HG03460 (cell line): ENCODE results near the gene C11orf58.

Experiments
- ATAC-seq: cut with Tn5 transposase; IDR thresholded peaks from one replicate; pipeline ENCODE4 v1.9.1; 2021; ENCODE audit not compliant: unreplicated experiment

The C11orf58 gene

DNA sequence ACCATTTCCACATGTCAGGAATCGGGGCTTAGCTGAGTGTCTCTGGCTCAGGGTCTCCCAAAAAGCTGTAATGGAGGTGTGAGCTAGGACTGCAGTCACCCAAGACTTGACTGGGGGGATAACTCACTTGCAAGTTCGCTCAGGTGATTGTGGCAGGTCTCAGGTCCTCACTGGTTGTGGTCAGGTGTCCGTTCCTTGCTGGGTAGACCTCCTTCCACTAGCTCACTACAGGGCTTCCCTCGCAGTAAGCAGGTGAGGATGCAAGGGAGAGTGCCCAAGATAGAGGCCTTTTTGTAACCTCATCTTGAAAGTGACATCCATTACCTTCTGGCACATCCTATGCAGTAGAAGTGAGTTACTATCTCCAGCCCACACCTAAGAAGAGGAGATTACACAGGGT lies 29.5 kb downstream of the C11orf58 start:
- ATAC-seq, result no peak

DNA sequence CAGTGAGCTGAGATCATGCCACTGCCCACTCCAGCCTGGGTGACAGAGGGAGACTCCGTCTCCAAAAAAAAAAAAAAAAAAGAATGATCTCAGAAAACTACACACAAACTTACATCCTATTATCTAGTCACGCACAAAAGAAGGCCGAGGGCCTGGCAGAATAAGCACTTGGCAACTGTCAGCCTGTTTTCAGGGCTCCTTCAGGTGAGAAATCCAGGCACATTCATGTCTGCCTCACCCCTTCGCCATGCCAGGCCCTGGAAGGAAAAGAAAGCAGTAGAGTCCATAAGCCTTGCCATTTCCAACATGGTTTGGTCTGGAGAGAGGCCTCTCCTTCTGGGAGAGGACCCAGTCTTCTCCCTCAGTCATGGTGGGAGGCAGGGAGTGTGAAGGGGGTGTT lies 30.9 kb downstream of the C11orf58 start:
- ATAC-seq, result no peak

DNA sequence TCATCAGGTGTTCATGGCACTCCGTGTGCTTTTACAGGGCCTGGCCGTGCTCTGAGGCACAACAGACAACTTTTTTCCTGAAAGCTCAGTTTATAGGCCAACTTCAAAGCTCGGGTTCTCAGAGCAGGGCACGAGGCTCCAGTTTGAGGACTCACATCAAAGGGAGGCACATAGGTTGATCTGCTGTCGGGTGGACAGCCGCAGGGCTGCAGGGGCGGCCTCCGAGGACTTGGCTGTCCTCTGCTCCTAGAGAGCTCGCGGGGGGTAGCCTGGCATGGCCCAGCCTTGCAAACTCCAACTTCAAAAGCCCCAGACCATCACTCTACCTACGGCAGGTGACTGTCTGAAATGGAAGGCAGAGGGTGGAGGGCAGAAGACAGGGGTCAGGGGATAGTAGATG lies 31.6 kb downstream of the C11orf58 start:
- no peak for ATAC-seq

DNA sequence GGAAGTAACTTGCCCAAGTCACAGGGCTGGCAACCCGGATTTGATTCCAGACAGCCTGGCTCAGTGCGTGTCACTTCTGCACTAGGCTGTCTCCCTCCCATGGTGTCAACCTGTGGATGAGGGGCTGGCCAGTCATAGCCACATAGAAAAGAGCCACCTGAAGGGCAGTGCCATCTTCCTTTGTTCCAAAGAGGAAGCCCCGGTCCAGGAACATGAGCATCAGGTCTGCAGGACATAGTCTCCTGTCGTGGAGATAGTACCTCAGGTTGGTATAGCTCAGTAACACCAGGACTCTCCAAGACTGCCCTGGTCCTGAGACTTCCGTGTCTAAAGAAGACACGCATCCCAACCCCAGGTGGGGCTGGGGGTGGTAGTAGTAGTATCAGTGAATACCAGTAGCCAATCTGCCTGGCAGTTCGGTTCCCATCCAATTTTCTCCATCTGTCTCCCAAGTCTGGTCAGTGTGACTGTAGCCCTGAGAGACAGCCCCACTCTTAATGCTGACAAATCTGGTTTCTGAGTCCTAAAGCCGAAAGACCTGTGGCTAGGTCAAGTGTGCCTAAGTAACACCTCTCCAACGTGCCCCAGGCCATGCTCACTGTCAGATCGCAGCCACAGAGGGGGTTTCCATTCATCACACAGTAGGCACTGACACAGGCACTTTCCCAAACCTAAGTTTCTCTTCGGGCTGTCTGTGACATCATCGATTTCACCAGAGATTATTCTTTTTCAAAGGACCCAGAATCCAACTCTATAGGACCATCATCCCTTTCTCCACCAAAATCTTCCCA lies 33.1 kb downstream of the C11orf58 start:
- ATAC-seq, result no peak

DNA sequence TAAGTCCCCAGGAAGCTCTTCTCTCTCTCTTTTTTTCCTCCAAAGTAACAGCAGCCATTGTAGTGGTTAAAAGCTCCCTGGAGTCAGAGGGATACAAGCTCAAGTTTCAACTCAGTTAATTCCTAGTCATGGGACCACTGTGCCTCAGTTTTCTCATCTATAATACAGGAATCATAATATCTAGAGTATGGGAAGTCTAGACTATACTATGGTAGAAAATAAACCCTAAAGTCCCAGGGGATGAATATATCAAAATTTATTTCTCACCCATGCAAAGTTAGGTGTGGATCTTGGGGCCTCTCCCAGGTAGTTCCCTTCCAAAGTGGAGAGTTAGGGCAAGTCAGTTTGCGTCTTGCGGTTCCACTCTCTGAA lies 33.7 kb downstream of the C11orf58 start:
- ATAC-seq, result no peak

- no peak for ATAC-seq
These were observed 35.8 kb downstream of the C11orf58 start for GRCh38 chr11:16773981-16774935.

DNA sequence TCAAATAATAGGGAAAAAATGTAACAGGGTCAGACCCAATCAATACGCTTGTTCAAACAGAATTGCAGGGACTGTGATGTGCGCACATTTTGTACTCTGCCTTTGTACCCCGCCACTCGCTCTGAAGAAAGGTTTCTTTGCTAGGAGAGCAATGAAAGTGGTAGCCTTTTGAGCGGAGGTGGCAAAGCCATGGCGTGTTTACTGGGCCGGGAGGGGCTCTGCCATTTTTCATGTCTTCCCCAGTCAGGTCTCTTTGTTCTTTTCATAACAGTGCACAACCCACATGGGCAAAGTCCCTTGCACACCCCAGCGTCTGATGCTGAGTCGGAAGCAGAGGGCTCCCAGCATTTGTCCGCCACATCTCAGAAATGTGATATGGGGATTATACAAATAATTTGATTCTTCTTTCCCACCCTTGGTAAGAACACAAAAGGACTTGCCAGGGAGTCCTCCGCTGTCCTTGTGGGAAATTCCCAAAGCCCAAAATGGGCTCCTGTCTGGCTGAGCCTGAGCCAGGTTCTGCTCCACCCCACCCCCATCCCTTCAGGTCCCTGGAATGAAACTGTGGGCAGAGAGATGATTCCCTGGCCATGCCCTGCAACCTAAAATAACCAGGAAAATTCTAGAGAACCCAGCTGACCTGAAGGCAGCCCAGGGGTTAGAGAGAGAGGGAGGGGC lies 36.6 kb downstream of the C11orf58 start:
- no peak for ATAC-seq

- ATAC-seq, result no peak
These were observed 37.3 kb downstream of the C11orf58 start for GRCh38 chr11:16775614-16776283.

DNA sequence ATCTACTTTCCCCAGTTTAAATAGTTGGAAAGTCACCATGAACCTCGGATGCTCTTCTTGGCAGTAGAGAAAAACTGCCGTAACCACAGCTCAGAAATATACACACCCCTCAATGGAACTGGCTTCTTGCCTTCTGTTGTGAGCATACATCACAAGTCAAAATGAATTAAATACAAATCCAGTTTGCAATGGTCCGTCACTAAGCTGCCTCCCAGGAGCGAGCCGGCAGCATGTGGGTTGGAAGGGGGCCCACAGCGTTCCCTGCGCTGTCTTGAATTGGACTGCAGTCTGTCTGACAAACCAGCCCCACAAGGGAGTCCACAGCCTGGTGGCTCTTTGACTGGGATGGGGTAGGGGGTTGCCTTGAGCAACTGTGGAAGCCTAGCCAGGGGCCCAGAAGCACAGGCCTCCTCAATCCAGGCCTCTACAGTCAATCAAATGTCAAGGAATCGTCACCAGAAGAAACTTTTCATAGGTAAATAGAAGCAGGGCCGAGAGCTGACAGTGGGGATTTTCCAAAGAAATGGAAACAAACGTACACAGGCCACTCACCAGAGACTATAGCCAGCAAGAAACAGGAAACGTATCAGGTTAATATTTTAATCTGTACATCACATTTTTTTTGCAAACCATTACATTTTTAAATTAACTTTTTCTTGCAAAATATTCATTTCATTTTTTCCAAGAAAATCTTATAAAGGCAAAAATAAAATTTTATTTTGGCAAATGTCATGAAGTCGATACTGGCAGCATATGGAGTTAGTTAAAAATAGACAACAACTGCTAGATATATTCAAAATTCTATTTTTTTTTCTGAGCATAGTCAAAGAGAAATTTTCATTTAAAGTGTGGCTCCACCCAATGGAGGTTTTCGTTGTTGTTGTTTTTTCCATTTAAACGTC lies 38.5 kb downstream of the C11orf58 start:
- no peak for ATAC-seq

DNA sequence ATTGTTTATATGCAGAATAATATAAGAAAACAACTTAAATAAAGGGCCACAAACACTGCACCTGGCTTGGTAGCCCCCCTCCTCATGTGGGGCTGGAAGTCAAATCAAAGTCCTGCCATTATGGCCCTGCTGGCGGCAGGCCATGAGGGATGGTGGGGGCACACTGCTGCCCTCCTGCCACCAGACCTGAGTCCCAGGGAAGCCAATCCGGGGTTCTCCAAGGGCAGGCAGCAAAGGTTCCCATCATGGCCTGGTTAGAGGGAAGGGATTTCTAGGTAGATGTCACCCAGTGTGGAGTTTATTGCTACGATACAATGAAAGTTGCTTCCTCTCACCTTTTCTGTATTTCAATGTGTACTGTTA lies 39.1 kb downstream of the C11orf58 start:
- ATAC-seq, result no peak

DNA sequence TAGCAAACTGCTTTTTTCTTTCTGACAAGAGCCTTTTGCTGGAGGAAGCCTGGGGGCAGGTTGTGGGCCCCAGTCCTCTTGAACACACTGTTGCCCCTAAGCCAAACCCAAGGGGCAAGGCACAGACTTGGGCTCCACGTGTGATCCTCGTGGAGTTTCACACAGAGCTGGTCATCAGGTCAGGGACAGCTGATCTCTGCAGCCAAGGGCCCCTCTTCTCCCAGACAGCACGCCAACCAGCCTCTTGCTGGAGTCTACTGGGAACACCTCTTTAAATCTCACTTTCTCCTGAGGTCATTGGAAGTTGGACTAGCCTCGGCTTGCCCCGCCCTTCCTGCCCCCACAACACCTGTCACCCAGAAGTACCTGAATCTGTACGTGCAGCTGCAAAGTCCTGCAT lies 39.8 kb downstream of the C11orf58 start:
- ATAC-seq, result no peak

GRCh38 chr11:16778876-16779275 lies 40.4 kb downstream of the C11orf58 start:
- no peak for ATAC-seq

GRCh38 chr11:16779436-16779835 lies 41.0 kb downstream of the C11orf58 start:
- ATAC-seq, result no peak

DNA sequence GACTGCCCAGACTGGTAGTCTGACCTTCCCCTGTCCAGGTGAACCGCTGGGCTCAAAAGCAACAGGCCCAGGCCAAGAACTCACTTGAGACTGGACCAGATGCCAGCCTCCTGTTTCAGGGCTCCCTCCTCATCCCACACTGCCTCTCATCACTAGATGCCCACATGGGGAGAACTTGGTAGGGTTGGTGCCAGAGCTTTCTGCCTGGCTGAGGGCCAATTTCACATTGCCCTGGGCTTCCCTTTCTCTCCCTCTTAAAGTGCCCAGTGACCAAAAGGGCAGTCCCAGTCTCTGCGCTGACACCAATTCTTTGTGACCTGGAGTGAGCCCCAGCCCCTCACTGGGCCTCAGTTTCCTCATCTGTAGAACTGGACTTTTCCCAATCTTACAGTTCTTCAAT lies 41.7 kb downstream of the C11orf58 start:
- ATAC-seq, result no peak

DNA sequence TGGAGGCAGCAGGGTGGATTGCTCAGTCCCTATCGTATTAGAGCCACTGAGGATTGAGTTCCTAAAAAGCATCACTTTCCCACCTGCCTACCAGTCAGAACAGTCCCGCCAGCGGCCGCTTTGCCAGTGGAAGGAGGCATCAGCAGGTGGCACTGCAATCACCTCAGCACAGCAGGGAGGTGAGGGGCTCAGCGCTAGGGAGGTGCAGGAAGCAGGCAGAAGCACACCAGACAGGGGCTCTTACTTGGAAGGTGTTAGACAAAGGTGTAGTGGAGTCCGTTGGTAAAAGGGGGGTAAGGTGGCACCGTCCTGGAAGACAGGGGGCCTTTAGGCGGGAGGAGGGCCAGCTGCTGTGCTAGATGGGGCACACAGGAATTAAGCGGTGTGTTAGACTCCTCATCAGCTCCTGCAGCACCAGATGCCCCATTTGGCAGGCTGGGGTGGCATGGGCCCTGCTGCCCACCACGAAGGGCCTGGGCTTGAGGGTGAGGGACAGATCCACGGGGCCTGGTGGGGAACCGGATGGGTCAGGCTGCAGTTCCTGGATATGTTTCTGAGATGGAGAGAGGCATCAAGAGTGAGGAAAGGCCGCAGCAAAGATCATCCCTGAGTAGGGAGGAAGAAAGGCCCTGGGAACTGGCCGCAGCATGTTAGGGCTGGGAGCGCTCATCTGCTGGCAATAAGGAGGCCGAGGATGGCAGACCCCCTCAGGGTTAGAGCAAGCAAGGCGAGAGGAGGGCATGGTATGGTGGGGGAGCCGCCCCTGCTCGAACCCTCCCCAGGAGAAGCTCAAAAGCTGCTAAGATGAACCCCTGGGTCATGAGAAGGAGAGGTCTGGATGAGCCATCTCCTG lies 42.5 kb downstream of the C11orf58 start:
- ATAC-seq, result no peak

DNA sequence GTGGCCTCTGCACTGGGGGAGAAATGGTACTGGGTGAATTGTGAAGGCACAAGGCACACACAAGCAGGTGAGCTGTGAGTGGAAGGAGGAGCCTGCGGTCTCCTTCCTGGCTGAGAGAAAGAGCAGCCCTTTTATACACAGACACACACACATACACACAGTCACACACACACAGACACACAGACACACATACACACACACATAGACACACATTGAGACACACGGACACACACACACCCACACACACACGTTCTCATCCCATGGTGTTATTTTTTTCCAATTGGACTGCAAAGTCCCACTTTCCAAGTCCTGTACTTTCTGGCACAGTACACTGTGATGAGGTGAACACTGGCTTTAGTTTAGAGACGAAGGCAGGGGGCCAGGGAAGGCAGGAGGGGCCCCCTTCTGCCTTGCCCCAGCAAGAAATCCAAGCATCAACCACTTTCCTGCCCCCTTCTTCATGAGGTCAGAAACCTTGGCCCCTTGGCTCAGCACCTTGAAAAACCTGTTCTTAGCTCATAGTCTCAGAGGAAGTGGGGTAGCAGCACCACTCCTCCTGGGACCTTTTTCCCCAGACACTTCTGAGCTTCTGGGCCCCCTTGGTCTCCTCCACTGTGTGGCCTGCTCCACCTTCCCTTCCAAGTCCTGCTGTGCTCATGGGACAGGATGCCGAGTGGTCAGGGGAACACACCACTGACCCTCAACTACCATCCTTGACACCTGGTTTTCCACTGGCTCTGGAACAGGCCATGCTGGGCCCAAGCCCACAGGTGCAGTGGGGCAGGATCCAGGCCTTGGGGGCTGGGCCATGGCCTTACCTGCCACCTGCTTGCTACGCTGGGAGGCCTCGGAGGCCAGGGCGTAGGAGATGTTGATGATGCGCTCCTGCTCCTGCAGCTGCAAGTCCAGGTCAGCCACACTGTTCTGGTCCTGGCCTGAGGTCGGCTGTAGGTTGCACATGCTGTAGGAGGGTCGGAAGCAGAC lies 43.8 kb downstream of the C11orf58 start:
- no peak for ATAC-seq

- ATAC-seq, result no peak
These were observed 44.9 kb downstream of the C11orf58 start for GRCh38 chr11:16783321-16783801.

GRCh38 chr11:16784097-16784496 lies 45.6 kb downstream of the C11orf58 start:
- ATAC-seq, result no peak
